HG03439 (cell line): ENCODE measurements around the gene CBLIF.
"Not testable (repeated sequence)": the region's sequence is repeated elsewhere in the genome, so short reads cannot be mapped to it uniquely, and the experiment has no call there.

ENCODE experiments used
- ATAC-seq: cut with Tn5 transposase; IDR thresholded peaks from one replicate; pipeline ENCODE4 v1.9.1; 2021; ENCODE audit warnings: mild to moderate bottlenecking, moderate library complexity; ENCODE audit not compliant: unreplicated experiment

CBLIF gene

GRCh38 chr11:59801160-59801706 lies 44.1 kb downstream of the CBLIF start:
- ATAC-seq: no peak

DNA sequence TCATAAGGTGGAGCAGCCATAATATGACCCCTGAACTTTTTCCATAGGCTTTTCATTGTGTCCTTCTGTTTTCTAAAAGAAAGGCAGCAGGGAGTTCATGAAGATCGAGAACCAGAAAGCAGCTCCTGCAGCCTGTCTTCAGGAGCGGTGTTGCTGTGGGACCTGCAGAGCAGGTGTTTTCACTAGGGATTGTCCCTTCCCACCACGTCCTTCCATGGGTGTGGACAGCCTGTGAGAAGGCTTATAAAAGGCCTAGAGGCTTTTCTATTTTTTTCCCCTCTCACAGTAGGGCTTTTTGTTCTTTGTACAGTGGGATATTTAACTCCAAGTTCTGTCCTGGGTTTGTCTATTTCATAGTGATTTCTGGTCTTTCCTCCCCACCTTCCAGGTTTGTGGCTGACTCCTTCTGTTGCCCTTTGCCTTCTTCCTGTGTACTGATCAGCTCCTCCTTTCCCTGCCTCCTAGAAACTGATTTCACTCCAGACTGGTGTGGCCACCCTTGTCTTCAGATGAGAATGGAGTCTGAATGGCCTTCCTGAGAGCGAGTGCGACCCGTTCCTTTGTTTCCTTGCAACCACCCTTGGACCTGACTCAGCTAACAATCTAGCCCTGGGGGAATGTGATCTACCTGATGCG lies 44.8 kb downstream of the CBLIF start:
- no peak for ATAC-seq

DNA sequence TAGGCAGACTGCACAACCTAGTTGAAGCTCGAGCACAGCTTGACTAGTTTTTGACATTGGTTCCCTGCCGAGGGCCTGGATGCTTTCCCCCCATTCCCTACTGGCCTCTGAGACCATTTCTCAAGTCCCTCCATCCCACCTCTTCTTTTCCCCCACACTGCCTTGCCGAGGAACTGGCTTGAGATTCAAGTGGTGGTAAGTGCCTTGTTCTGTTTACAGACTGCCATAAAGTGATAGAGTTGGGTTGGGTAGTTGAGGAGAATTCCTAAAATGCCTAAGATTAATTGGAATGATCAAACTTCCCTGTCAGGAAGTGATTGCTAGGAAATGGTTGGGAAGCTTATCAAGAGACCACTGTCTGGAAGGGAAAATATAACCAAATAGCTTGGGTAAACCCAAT lies 50.9 kb downstream of the CBLIF start:
- ATAC-seq: no peak

DNA sequence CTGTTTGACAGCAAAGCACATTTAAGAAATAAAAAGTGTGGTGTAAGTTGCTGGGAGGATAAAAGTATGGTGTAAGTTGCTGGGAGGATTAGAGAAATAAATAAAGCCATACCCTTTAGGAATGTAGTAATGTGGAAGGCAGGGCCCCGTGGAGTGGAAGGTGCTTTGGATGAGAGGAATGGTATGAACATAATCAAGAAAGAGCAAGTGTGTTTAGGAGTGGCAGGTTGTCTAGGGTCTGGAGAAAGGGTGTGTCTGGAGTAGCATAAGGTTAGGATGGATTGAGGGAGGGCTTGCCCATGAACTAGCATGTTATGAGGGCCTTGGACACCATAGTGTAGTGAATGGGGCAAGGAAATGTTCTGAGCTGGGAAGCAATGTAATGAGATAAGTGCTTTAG lies 52.8 kb downstream of the CBLIF start:
- no peak for ATAC-seq

- ATAC-seq: no peak
Observed at GRCh38 chr11:59791639-59792038, 53.7 kb downstream of the CBLIF start.

GRCh38 chr11:59787816-59788215 lies 57.5 kb downstream of the CBLIF start:
- no peak for ATAC-seq

DNA sequence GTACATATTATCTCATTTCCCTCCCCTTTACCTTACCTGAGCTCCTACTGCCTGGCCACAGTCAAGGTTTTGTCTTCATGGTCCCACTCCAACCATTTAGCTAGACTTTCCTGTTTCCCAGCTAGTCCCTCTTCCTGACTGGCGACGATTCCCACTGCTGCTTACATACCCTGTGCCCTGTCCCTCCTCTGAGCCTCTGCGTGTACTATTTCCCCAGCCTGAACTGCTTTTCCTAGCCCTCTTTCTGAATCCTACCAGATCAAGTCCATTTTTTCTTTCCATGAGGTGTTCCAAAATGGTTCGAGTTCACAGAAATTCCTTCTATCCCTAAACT lies 58.1 kb downstream of the CBLIF start:
- ATAC-seq: no peak

- ATAC-seq: no peak
Observed at GRCh38 chr11:59785818-59786217, 59.5 kb downstream of the CBLIF start.

GRCh38 chr11:59784441-59784840 lies 60.9 kb downstream of the CBLIF start:
- not testable (repeated sequence) for ATAC-seq

DNA sequence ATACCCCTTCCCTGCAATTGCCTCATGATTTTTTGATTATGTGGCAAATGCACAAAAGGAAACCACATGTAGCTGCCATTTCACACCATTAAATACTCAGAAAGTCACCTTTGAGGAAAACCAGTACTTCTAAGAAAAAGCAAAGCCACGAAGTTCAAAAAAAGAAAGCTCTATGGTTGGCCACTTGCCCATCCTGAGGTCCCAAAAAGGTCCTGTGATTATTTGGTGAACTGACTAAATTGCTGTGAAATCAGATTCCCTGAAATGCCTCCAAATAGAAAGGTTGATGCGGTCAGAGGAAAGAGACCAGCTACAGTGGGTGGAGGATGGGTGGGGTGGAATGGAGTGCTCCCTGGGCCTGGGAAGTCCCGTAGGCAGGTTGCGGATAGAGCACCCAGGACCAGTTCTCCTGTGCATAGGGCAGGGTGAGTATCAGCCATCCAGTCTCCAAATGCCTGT lies 61.6 kb downstream of the CBLIF start:
- no peak for ATAC-seq

DNA sequence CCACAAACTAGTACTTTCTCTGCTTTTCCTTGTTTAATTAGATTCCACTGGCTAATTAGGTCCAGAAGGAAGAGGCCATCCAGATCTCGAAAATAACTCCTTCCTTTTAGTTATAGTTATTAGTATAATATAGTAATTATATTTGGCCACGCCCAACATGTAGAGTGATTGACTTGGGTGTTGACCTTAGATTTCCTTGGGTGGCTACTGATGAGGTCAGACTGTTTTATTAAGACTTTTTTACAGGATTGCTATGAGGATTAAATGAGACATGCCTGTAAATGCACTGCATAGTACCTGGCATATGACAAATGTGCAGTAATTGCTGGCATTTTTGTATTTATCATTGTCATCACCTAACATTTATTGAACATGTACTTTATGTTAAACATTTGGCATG lies 63.2 kb downstream of the CBLIF start:
- ATAC-seq: no peak

DNA sequence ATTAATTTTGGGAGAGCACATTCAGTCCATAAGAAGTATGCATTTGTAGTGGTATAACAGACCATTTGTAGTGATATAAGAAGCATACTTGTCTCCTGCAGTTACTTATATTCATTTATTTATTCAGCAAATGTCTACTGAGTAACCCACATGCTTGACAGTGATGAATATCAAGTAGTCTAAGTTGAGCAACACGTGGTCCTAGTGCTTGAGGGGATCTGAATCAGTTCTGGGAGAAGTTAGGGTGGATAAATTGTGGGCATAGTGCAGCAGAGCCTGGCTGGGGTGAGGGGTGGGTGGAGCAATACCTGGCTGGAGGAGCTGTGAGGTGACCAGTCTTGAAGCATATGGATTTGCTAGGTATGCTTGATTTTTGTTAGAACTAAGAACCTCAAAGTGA lies 65.8 kb downstream of the CBLIF start:
- no peak for ATAC-seq
